PFSK-1 (cell line): ENCODE results near the gene SH3BP5.

Experiments
- FOXP2 ChIP-seq: optimal IDR thresholded peaks from 2 replicates; pipeline ENCODE3; 2011; ENCODE audit warnings: borderline replicate concordance, control low read depth, inconsistent platforms; ENCODE audit not compliant: insufficient read depth; ENCODE audit errors: extremely low read length, extremely low read depth
- POLR2AphosphoS5 ChIP-seq: IDR thresholded peaks from 2 replicates; pipeline ENCODE4 v1.6.1; 2012; ENCODE audit warnings: low read depth, mild to moderate bottlenecking, control low read depth, low read length, moderate library complexity
- SIN3A ChIP-seq: IDR thresholded peaks from 2 replicates; pipeline ENCODE4 v1.6.1; 2012; ENCODE audit warnings: mild to moderate bottlenecking, low read length, moderate library complexity, borderline replicate concordance; ENCODE audit not compliant: insufficient read depth
- TAF1 ChIP-seq: IDR thresholded peaks from 2 replicates; pipeline ENCODE4 v1.6.1; 2012; ENCODE audit warnings: low read length, control low read depth, borderline replicate concordance; ENCODE audit not compliant: insufficient read depth
- TF ChIP-seq, protein P1 (sequence below), 2 experiments: IDR thresholded peaks; 2 replicates each; pipeline versions ENCODE4 v1.6.1 to v1.8.0; 2011 to 2012; ENCODE audit warnings: low read depth in 2 of 2, low read length in 2 of 2, control low read depth in 1 of 2, inconsistent platforms in 1 of 2, mild to moderate bottlenecking in 1 of 2, moderate library complexity in 1 of 2; ENCODE audit not compliant: insufficient read depth in 1 of 2

DNA sequence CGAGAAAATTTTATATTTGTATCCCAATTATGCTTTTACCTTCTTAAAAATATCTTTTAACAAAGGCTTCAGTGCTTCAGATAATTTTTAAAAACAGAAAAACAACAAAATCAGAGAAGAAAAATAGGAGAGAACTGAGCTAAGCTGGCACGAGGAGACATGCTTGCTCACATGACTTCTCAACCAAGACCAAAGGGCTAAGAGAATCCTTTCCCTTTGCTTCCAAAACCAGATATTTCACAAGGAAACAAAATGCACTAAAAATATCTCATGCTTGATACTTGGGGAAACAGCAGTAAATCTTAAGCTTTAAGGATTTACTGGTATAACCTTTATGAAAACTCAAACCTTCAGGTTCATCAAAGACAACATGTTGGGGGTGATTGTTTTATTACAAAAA is 67.9 kb downstream of the SH3BP5 start:
- no peak for TF ChIP-seq FOXP2
- no peak for TF ChIP-seq POLR2AphosphoS5
- no peak for TF ChIP-seq TAF1
- TF ChIP-seq, protein P1, sequence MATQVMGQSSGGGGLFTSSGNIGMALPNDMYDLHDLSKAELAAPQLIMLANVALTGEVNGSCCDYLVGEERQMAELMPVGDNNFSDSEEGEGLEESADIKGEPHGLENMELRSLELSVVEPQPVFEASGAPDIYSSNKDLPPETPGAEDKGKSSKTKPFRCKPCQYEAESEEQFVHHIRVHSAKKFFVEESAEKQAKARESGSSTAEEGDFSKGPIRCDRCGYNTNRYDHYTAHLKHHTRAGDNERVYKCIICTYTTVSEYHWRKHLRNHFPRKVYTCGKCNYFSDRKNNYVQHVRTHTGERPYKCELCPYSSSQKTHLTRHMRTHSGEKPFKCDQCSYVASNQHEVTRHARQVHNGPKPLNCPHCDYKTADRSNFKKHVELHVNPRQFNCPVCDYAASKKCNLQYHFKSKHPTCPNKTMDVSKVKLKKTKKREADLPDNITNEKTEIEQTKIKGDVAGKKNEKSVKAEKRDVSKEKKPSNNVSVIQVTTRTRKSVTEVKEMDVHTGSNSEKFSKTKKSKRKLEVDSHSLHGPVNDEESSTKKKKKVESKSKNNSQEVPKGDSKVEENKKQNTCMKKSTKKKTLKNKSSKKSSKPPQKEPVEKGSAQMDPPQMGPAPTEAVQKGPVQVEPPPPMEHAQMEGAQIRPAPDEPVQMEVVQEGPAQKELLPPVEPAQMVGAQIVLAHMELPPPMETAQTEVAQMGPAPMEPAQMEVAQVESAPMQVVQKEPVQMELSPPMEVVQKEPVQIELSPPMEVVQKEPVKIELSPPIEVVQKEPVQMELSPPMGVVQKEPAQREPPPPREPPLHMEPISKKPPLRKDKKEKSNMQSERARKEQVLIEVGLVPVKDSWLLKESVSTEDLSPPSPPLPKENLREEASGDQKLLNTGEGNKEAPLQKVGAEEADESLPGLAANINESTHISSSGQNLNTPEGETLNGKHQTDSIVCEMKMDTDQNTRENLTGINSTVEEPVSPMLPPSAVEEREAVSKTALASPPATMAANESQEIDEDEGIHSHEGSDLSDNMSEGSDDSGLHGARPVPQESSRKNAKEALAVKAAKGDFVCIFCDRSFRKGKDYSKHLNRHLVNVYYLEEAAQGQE (IDR thresholded peaks at IDR 0.05; ENCODE audit: insufficient read depth in 1 of 2, low read depth in 2 of 2, low read length in 2 of 2): no peak
- TF ChIP-seq SIN3A: no peak
